Measurements from ENCODE around the gene IFNB1.

DNA sequence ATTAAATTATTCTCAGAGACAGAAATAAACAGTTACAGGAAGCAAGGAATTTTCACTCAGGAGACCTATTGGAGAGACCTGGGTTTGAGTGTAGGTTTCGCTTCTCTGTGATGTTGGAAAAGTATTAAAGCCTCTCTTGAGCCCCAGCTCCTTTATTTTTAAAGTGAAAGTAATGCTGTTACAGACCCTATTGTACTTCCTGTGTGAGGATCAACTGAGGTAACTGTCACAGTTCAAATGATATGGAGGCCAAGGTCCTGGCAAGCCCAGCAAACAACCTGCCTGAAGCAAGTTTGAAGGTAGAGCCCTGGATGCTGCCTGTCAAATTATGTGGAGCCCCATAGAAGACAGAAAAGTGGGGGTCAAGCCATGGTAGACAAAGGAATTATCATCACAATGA lies 38.4 kb downstream of the IFNB1 start:
- TF ChIP-seq, protein P1, sequence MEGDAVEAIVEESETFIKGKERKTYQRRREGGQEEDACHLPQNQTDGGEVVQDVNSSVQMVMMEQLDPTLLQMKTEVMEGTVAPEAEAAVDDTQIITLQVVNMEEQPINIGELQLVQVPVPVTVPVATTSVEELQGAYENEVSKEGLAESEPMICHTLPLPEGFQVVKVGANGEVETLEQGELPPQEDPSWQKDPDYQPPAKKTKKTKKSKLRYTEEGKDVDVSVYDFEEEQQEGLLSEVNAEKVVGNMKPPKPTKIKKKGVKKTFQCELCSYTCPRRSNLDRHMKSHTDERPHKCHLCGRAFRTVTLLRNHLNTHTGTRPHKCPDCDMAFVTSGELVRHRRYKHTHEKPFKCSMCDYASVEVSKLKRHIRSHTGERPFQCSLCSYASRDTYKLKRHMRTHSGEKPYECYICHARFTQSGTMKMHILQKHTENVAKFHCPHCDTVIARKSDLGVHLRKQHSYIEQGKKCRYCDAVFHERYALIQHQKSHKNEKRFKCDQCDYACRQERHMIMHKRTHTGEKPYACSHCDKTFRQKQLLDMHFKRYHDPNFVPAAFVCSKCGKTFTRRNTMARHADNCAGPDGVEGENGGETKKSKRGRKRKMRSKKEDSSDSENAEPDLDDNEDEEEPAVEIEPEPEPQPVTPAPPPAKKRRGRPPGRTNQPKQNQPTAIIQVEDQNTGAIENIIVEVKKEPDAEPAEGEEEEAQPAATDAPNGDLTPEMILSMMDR (tag by site-specific recombination; IDR thresholded peaks at IDR 0.05), result no peak
- no peak for TF ChIP-seq ZNF76 (tag by site-specific recombination; IDR thresholded peaks at IDR 0.05; ENCODE audit: borderline replicate concordance, low read depth)
- TF ChIP-seq REPIN1 (tag by site-specific recombination; IDR thresholded peaks at IDR 0.05; ENCODE audit: low read depth), result no peak
- no peak for TF ChIP-seq ZNF501 (tag by site-specific recombination; IDR thresholded peaks at IDR 0.05)
- TF ChIP-seq WT1 (tag by site-specific recombination; IDR thresholded peaks at IDR 0.05), result no peak
- TF ChIP-seq ZNF121 (tag by site-specific recombination; IDR thresholded peaks at IDR 0.05), result no peak
- TF ChIP-seq, protein P2, sequence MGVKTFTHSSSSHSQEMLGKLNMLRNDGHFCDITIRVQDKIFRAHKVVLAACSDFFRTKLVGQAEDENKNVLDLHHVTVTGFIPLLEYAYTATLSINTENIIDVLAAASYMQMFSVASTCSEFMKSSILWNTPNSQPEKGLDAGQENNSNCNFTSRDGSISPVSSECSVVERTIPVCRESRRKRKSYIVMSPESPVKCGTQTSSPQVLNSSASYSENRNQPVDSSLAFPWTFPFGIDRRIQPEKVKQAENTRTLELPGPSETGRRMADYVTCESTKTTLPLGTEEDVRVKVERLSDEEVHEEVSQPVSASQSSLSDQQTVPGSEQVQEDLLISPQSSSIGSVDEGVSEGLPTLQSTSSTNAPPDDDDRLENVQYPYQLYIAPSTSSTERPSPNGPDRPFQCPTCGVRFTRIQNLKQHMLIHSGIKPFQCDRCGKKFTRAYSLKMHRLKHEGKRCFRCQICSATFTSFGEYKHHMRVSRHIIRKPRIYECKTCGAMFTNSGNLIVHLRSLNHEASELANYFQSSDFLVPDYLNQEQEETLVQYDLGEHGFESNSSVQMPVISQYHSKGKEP (tag by site-specific recombination; IDR thresholded peaks at IDR 0.05), result no peak
- TF ChIP-seq, protein P3, sequence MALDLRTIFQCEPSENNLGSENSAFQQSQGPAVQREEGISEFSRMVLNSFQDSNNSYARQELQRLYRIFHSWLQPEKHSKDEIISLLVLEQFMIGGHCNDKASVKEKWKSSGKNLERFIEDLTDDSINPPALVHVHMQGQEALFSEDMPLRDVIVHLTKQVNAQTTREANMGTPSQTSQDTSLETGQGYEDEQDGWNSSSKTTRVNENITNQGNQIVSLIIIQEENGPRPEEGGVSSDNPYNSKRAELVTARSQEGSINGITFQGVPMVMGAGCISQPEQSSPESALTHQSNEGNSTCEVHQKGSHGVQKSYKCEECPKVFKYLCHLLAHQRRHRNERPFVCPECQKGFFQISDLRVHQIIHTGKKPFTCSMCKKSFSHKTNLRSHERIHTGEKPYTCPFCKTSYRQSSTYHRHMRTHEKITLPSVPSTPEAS (tag by site-specific recombination; IDR thresholded peaks at IDR 0.05), result no peak
- TF ChIP-seq ZNF24 (tag by site-specific recombination; IDR thresholded peaks at IDR 0.05), result no peak
- TF ChIP-seq, protein P4, sequence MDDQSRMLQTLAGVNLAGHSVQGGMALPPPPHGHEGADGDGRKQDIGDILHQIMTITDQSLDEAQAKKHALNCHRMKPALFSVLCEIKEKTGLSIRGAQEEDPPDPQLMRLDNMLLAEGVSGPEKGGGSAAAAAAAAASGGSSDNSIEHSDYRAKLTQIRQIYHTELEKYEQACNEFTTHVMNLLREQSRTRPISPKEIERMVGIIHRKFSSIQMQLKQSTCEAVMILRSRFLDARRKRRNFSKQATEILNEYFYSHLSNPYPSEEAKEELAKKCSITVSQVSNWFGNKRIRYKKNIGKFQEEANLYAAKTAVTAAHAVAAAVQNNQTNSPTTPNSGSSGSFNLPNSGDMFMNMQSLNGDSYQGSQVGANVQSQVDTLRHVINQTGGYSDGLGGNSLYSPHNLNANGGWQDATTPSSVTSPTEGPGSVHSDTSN (CRISPR knock-in tag; IDR thresholded peaks at IDR 0.05), result no peak
- no peak for TF ChIP-seq ZNF23 (tag by site-specific recombination; IDR thresholded peaks at IDR 0.05; ENCODE audit: borderline replicate concordance)
- no peak for TF ChIP-seq ZNF274 (IDR thresholded peaks at IDR 0.05; ENCODE audit: low read length)
- TF ChIP-seq ZNF274 (tag by site-specific recombination; IDR thresholded peaks at IDR 0.05; ENCODE audit: borderline replicate concordance), result no peak
- TF ChIP-seq, protein P5, sequence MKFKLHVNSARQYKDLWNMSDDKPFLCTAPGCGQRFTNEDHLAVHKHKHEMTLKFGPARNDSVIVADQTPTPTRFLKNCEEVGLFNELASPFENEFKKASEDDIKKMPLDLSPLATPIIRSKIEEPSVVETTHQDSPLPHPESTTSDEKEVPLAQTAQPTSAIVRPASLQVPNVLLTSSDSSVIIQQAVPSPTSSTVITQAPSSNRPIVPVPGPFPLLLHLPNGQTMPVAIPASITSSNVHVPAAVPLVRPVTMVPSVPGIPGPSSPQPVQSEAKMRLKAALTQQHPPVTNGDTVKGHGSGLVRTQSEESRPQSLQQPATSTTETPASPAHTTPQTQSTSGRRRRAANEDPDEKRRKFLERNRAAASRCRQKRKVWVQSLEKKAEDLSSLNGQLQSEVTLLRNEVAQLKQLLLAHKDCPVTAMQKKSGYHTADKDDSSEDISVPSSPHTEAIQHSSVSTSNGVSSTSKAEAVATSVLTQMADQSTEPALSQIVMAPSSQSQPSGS (tag by site-specific recombination; IDR thresholded peaks at IDR 0.05; ENCODE audit: low read depth), result no peak
